IPS-18c (cell line): ENCODE results near the gene EFNA5.

Experiments
- H3K4me3 ChIP-seq: 2 replicates; pipeline ENCODE4 v1.7.0; 2013; ENCODE audit warnings: low read depth, mild to moderate bottlenecking, low read length, moderate library complexity; ENCODE audit not compliant: insufficient read depth
- H3K9me3 ChIP-seq: one replicate; pipeline ENCODE4 v1.6.1; 2013; ENCODE audit warnings: mild to moderate bottlenecking, low read length, moderate library complexity; ENCODE audit not compliant: control insufficient read depth, insufficient read depth

The EFNA5 gene

DNA sequence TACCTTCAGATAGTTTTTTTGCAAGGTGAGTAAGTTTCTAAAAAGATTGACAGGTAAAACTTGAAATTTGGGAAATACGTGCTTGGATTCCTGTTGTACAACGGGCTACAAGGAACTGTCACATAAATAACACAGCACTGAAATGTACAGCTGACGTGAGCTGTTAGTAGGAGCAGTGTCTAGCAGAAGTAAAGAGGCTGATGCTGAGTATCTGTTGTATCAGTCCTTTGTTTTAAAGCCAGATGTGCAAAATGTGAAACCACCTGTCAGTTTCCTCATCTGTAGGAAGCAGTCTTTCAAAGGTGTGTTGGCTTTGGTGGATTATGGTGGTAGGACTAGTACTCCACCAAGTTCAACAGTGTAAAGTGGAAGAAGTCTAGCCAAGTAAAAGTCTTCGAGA lies 122.3 kb downstream of the EFNA5 start:
- H3K9me3 ChIP-seq = no peaks in the 10 kb centered on the region

DNA sequence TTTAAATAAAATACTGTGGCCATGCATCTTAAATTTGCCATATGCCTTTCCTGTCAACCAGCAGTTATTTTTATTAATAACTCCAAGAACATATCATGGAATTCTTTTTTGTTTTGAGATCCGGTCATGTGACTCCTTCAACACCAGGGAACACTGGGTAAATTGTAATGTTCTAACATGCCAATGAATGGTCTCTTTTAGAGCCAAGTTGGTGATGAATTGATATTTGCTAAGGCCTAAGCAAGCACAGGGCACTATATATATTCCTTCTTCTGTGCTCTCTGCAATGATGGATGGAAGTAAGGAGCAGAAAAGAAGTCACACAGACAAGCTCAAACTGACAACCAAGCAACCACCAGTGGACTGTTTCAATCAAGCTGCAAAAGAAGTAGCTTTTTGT lies 124.0 kb downstream of the EFNA5 start:
- H3K4me3 ChIP-seq = no peak overlapping the region
- H3K9me3 ChIP-seq = no peaks in the 10 kb centered on the region

More for the DNA sequence above, 122.3 kb downstream of the EFNA5 start:
- H3K4me3 ChIP-seq = no peak overlapping the region

DNA sequence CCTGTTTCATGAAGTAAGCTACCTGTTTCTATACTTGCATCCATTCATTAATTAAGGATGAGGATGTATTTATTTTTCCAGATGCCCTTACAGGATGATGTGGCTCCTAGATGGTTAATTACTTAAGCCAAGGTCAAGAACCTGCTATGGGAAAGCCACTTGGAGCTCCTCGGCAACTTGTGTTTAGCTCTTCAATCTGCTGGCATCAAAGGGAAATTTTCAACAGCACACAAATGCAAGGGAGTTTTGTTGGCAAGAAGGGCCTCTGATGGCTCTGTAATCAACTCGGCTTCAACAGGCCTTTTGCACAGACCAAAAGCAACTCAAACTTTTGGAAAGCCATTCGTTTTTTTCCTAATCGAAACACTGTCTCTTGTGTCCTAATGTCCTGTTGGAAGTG lies 125.3 kb downstream of the EFNA5 start:
- no peak overlapping the region for H3K4me3 ChIP-seq
- no peaks in the 10 kb centered on the region for H3K9me3 ChIP-seq

DNA sequence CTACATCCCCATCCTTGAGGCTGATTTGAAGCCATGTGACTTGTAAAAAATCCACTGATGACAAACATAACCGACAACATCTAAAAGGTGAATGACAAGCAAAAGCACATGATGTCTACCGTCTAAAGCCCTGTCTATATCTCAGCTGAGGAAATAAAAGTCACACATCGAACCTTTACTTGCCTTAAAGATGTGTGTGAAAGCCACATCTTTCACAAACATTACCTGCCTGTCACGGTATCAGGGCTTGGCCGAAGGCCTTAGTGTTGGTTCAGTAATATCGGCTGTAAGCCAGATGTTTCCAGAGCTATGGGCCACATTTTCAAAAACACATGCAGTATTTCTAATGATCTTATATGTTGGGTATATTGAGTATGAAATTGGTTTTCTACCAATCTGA lies 125.8 kb downstream of the EFNA5 start:
- H3K9me3 ChIP-seq = no peaks in the 10 kb centered on the region
- no peak overlapping the region for H3K4me3 ChIP-seq

DNA sequence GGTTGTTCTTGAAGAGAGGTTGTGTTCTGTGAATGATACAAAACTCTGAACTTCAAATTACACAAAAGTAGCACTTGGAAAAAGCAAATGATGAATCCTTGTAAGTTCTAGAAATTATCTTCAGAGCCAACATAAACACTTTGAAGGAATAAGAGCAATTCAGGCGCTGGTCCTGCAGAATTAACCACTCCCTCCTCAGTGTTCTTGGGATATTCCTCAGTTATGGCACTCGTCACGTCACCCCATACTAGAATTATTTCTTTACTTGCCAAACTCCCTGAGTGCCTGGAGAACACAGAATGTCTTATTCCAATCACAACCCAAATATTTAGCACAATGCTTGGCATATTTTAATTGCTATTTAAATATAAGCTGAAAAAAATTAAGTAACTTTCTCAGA lies 126.3 kb downstream of the EFNA5 start:
- H3K4me3 ChIP-seq = no peak overlapping the region

DNA sequence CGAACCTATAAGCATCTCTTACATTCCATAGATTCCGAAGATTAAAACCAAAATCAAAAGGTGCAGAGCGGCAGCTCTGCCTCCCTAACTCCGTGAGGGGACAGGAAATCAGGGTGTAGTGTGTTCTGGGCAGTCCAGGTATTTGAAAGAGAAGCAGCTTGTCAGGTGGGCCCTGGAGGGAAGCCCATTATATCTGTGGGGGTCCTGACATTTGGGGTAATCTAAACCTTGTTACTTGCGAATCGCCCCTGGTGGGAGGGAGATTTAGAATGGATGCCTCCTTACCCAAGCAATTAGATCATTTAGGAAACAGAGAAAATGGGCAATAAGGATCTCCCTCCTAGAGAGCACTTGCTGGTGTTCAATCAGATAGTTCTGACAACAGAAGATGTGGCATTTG lies 126.9 kb downstream of the EFNA5 start:
- H3K9me3 ChIP-seq = no peaks in the 10 kb centered on the region
- H3K4me3 ChIP-seq = no peak overlapping the region

More for the DNA sequence above, 126.3 kb downstream of the EFNA5 start:
- no peaks in the 10 kb centered on the region for H3K9me3 ChIP-seq

DNA sequence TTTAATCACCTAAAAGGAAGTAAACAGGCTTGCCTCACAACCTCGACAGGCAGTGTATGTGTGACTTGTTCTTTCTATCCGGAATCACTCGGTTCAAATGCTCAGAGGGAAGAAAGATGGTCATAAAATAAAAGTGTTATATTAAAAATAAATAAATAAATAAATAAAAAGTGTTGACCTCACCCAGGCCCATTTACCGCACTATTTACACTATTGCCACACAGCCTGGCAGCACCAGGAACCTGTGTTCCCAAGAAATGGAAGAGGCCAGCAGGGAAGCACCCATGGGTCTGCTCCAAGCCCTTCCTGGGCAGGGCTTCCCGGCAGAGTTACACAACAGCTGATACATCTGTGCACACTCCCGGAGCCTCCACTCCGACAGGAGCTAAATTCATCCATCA lies 127.9 kb downstream of the EFNA5 start:
- no peaks in the 10 kb centered on the region for H3K9me3 ChIP-seq
- H3K4me3 ChIP-seq = no peak overlapping the region

DNA sequence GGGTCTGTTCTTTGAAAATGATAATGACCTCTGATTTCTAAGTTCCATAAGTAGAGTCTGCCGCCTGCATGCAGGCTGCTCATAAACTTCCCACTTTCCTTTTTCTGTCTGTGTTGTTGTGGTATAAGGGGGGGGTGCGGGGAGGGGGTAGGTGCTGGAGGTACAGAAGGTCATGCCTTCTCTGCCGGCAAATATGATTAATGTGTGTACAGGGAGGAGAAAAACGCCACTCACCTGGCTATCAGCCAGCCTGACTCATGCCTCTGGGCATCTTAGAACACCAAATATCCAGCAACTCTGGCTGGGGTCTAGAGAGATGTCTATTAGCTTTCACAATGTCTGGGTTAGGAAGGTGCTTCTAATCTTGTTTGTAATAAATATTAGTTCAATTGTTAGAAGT lies 128.3 kb downstream of the EFNA5 start:
- no peak overlapping the region for H3K4me3 ChIP-seq
- no peaks in the 10 kb centered on the region for H3K9me3 ChIP-seq

DNA sequence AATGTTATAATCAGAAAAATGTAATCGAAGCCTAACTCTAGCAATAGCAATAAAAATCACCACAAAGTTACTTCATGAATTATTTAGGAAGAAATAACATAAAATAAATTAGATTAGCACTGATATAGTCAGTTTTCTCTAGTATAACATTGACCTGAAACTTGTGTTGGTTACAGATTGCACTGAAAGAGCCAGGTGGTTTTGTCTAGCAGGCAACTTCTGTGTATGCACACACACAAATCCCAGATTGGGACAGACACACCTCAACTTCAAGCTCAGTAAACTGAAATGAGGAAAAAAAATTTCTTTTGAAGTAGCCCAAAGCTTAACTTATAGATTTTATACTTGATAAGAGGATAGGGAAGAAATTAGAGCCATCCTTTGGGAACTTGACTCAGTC lies 129.3 kb downstream of the EFNA5 start:
- no peak overlapping the region for H3K4me3 ChIP-seq
- no peaks in the 10 kb centered on the region for H3K9me3 ChIP-seq

DNA sequence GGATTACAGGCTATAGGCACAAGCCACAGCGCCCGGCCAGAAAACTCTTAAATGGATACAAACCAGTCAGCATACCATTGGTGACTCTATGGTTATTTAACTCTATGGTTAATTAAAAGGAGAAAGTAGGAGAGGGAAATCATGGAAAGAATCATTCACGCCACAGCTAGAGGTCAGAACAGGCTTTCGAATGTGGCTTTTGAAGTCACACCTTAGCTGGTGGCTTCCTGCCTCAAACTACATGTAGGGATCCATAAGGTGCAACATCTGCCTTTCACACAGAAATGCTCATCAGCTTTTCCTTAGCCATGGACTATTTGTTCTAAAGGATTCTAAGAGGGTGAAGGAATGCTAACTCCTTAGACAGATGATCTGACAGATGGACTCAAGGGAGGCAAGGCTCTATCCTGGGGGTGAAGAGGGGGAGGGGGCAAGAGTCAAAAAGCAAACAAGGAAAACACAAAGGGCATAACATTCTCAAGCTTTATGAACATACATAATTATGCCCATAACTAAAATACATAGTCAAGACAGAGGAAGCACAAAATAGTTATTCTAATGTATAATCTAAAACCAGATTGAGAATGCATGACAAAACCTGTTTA lies 130.9 kb downstream of the EFNA5 start:
- no peaks in the 10 kb centered on the region for H3K9me3 ChIP-seq
- H3K4me3 ChIP-seq = no peak overlapping the region

DNA sequence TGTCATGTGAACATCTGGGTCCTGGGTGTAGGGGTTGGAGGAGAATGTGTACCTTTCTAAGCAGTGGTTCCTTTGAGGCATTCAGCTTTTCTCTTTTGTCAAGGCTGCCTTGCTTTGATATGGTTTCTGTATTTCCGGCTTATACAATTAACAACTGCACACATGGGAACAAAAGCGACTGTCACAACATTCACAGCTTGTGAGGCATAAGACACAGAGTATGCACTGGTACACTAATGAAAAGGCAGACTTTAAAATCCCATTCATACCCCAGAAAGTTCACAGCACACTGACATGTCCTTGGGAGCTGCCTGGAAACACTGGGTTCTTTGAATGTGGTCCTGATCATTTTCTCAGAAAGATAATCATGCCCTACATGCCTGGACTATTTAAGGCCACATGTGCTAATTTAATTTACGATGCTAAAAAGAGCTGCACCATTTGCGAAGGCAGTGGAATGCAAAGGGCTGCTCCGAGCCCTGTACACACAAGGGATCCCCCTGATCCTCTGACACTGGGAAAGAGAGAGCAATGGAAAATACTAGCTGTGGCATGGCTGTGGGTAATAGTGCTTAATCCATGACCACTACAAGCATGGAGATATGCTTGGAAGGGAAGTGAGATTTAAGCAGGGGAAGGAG lies 131.8 kb downstream of the EFNA5 start:
- no peak overlapping the region for H3K4me3 ChIP-seq
- H3K9me3 ChIP-seq = no peaks in the 10 kb centered on the region

DNA sequence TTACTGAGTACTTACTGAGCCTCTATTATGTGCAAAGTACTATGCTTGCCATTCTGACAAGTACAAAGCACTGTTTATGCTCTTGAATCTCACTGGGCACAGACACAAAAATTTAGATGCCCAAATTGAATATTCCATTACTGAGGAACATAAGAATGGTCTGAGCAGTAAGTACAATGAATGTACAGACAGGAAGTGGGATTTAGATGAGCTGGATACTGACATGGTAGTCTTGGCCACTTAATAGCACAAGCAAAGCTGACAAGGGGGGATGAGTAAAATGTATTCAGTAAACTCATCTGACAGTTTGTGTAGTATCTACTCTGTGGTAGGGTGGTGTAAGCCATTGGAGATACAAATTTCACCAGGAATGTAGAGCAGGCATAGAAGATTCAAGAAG lies 132.4 kb downstream of the EFNA5 start:
- H3K9me3 ChIP-seq = no peaks in the 10 kb centered on the region
- no peak overlapping the region for H3K4me3 ChIP-seq

DNA sequence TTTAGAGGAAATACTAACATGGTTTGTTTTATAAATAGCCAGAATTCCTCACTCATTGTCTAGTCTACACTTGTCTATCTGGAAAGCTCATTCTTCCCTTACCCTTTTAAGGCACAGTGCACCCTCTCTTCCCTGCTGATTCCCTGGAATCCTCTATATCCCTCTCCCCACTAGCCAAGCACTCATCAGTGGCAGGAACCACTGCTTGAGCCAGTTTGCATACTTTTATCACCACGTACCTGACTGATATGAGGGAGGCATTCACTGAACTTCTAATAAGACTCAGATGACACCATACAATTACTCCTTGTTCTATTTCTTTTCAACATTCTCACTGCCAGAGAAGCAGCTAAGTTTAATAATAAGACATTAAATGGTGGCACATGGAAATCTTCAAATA lies 134.9 kb downstream of the EFNA5 start:
- H3K4me3 ChIP-seq = no peak overlapping the region
- no peaks in the 10 kb centered on the region for H3K9me3 ChIP-seq

DNA sequence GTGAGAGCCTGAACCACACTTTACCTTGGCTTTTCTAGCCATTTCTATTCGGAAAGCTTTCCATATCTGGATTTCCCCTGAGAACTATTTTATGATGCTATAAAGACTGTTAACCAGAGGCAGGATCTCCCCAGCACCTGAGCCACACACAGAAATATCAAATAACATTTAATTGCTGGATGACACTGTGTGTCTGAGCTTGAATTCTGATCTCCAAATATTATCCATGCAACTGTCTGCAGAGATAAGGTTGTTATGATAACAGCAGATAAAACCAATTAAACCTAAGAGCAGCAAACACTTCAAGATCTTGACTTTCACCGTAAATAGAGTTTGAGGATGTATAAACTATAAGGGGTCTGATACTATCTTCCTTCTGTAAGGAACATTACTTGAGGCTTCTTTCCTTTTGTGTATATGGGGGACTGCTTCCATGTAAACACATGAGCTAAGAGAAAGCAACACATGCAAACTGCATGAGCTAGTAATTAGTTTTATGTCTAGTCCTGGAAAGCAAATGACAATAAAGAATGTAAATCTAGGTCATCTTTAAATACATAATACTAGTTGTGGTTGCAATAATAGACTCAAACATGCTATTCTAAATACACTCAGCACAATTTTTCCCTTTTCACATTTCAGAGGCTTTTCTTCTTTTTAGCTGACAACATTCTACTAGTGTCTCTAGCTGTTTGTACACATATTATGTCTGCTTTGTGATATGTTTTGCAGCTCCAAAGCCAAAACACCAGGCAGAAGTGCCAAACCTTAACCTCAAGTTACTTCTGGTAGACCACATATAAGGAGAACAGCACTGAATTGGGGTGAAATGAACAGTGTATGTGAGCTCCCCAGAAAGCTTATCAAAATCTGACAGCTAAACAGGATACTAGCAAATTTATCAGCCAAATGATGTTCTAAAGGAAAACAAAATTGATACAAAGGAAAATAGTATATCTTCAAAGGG lies 136.5 kb downstream of the EFNA5 start:
- H3K9me3 ChIP-seq = no peaks in the 10 kb centered on the region
- no peak overlapping the region for H3K4me3 ChIP-seq

DNA sequence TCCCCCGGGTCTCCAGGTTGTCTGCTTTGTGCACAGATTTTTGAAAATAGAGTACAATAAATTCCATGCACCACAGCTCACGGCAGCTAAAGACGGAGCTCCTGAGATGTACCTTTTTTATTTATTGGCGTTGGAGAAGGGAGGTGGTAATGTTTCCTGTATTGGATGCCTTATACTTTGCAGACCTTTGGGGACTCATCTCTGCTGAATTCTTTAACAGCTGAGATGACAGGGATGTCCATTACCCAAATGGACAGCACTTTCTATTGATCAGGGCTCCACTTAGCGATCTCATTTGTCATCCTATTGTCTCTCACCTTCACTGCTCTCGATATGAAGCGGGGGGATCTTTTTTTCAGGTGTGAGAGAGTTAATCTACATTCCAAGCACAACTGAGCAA lies 137.8 kb downstream of the EFNA5 start:
- Histone ChIP-seq H3K9me3 (no peaks in the 10 kb centered on the region), H3K4me3 (no peak overlapping the region)

DNA sequence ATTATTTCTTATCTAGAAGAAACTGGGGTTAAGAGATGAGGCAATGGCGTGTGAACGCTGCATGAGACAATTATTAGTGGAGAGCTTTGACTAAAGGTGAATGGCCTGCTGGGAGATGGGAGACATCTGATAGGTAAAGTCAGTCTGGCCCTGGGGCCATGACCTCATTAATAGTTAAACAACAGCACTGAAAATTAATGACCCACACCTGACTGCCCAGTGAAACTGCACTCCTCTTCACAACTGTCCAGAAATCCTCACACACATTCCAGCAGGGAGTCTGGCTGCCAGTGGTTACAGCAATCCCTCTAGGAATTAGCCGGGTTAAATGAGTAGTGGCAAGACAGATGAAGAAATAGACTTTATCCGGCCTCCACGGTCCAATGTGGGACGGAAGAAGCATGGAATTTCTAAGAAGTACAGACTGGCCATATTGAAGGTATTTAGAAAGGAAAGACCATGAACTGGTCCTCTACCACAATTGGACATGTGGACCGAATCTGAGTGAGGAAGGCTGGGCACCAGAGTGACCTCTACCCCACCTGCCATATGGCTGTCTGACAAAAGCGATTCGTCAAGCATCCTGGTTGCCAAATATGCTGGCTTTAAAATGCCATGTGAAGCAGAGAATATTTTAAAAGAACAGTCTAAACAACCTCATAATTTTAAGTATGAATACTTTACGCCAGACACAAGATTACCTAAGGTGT lies 138.4 kb downstream of the EFNA5 start:
- Histone ChIP-seq H3K4me3 (no peak overlapping the region), H3K9me3 (no peaks in the 10 kb centered on the region)

DNA sequence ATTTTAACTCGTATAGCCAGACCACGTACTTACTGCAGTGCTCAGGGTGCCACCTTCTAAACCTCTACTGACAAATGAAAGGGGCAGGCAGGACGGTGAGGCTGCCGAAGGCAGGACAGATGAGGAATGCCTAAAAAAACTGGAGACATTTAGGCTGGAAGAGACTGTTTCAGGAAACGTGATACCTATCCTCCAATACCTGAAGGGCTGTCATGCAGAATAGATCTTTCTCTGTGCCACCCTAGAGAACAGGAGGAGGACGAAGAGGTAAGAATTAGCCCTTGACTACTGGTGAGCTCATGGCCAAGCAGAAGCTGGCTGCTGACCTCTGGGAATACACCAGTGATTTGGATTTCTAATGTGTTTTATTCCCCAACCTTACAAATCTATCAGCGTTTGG lies 139.4 kb downstream of the EFNA5 start:
- Histone ChIP-seq H3K4me3 (no peak overlapping the region), H3K9me3 (no peaks in the 10 kb centered on the region)
